PFSK-1 (cell line): ENCODE data around the gene STX17.

Experiments
- FOXP2 ChIP-seq: optimal IDR thresholded peaks from 2 replicates; pipeline ENCODE3; 2011; ENCODE audit warnings: borderline replicate concordance, control low read depth, inconsistent platforms; ENCODE audit not compliant: insufficient read depth; ENCODE audit errors: extremely low read length, extremely low read depth
- POLR2AphosphoS5 ChIP-seq: IDR thresholded peaks from 2 replicates; pipeline ENCODE4 v1.6.1; 2012; ENCODE audit warnings: low read depth, mild to moderate bottlenecking, control low read depth, low read length, moderate library complexity
- REST ChIP-seq, 2 experiments: IDR thresholded peaks; 2 replicates each; pipeline versions ENCODE4 v1.6.1 to v1.8.0; 2011 to 2012; ENCODE audit warnings: low read depth in 2 of 2, low read length in 2 of 2, control low read depth in 1 of 2, inconsistent platforms in 1 of 2, mild to moderate bottlenecking in 1 of 2, moderate library complexity in 1 of 2; ENCODE audit not compliant: insufficient read depth in 1 of 2
- SIN3A ChIP-seq: IDR thresholded peaks from 2 replicates; pipeline ENCODE4 v1.6.1; 2012; ENCODE audit warnings: mild to moderate bottlenecking, low read length, moderate library complexity, borderline replicate concordance; ENCODE audit not compliant: insufficient read depth
- TAF1 ChIP-seq: IDR thresholded peaks from 2 replicates; pipeline ENCODE4 v1.6.1; 2012; ENCODE audit warnings: low read length, control low read depth, borderline replicate concordance; ENCODE audit not compliant: insufficient read depth

- TF ChIP-seq POLR2AphosphoS5 = no peak
- no peak for TF ChIP-seq TAF1
- no peak for TF ChIP-seq SIN3A
- no peak for TF ChIP-seq REST (IDR thresholded peaks at IDR 0.05; ENCODE audit: insufficient read depth in 1 of 2, low read depth in 2 of 2, low read length in 2 of 2)
- TF ChIP-seq FOXP2 = no peak
Observed at GRCh38 chr9:99929652-99930051, 23.2 kb downstream of the STX17 start.
